GM18526 (cell line): Measurements from ENCODE around the gene CSF3.

Experiments used
- POLR2A ChIP-seq: IDR thresholded peaks from 3 replicates; pipeline ENCODE4 v1.6.1; 2011; ENCODE audit not compliant: insufficient read length; ENCODE audit errors: extremely low read depth

The CSF3 gene, protein sequence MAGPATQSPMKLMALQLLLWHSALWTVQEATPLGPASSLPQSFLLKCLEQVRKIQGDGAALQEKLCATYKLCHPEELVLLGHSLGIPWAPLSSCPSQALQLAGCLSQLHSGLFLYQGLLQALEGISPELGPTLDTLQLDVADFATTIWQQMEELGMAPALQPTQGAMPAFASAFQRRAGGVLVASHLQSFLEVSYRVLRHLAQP

DNA sequence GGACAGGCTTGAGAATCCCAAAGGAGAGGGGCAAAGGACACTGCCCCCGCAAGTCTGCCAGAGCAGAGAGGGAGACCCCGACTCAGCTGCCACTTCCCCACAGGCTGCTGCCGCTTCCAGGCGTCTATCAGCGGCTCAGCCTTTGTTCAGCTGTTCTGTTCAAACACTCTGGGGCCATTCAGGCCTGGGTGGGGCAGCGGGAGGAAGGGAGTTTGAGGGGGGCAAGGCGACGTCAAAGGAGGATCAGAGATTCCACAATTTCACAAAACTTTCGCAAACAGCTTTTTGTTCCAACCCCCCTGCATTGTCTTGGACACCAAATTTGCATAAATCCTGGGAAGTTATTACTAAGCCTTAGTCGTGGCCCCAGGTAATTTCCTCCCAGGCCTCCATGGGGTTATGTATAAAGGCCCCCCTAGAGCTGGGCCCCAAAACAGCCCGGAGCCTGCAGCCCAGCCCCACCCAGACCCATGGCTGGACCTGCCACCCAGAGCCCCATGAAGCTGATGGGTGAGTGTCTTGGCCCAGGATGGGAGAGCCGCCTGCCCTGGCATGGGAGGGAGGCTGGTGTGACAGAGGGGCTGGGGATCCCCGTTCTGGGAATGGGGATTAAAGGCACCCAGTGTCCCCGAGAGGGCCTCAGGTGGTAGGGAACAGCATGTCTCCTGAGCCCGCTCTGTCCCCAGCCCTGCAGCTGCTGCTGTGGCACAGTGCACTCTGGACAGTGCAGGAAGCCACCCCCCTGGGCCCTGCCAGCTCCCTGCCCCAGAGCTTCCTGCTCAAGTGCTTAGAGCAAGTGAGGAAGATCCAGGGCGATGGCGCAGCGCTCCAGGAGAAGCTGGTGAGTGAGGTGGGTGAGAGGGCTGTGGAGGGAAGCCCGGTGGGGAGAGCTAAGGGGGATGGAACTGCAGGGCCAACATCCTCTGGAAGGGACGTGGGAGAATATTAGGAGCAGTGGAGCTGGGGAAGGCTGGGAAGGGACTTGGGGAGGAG is at the start of gene CSF3:
Gene CSF3, plus strand, starts transcription at position 436 of the 993 bp plus-strand sequence. Its CDS starts 35 bp downstream, at position 471.
- no peak for TF ChIP-seq POLR2A

DNA sequence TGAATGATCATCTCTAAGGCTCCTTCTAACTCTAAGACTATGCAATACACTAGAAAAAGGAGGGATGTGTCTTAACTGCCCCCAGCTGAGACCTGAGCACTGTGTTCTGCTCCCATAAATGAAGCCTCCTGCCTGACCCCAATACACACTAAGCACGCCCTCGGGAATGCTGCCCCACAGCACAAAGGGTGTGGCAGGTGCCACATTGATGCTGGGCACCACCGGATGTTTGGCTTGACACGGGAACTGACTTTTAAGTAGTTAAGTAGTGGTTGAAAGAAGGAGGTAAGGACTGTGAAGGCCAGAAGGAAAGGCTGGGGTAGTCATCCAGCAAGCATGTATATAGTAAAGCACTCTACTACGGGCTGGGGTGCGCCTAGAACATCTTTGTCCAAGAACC is 48.5 kb upstream of the CSF3 start:
- TF ChIP-seq POLR2A = no peak

DNA sequence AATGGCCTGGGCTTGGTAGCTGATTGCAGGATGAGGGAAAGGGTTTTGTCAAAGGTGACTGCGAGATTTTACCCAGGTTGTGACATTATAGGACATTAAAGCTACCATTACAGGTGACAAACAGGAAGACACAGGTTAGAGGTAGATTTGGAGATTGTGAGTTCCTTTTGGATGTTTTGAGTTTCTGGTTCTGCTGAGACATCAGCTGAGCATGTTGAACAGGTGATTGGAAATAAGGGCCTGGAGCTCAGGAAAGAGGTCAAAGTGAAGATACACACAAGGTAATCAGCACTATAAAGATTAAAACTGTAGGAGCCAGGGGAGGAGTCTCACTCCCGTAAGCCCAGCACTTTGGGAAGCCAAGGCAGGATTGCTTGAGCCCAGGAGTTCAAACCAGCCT is 46.5 kb upstream of the CSF3 start:
- no peak for TF ChIP-seq POLR2A

DNA sequence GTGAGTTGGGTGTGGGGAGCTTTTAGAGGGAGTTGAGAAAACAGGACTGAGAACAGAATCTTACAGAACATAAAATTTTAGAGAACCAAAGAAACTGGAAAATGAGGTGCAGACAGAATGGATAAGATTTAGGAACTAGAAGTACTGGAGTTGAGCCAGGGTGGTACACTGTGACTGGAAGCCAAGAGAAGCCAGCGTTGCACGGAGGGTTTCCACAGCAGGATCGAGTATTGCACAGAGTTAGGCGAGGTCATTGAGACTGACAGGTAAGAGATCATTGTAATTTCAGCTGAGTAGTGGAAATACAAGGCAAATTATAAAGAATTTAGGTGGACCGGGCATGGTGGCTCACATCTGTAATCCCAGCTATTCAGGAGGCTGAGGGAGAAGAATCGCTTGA is 45.9 kb upstream of the CSF3 start:
- no peak for TF ChIP-seq POLR2A

DNA sequence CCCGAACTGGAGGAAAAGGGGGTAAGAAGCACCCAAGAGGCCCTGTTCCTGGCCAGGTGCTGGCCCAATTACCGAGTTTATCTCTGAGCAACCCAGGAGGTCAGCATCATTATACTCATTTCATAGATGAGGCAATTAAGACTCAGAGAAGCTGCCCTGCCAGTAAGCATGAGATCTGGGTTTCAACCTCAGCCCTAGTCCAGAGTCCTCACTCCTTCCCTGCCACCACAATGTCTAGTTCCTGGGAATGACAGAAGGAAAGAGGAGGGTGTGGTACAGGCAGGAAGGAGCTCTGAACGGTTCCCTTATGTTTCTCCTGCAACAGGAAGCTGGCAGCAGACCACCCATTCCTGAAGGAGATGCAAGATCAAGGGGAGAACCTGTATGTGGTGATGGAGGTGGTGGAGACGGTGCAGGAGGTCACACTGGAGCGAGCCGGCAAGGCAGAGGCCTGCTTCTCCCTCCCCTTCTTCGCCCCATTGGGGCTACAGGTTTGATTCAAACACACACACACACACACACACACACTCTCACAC is 45.0 kb upstream of the CSF3 start:
- TF ChIP-seq POLR2A = no peak

DNA sequence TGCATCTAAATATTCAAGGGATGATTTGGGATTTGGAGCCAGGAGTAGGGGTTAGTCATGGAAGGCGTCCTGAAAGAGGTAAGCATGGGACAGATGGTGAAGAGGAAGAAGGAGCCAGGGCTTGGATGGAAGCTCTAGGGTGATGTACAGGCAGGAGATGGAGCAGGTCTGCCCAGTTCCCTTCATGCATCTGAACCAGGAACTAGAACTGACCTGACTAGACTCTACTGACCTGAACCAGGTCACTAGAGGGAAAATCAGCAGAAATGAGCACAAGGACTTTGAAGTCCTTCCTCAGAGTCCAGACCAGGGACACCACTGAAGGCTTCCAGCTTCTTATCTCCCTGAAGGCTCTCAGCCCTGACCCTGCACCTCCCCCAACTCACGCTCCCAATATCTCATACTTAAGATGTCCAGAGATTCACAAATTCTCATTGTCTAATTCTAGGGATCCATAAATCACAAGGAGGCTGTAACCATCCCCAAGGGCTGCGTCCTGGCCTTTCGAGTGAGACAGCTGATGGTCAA is 44.1 kb upstream of the CSF3 start:
- no peak for TF ChIP-seq POLR2A

DNA sequence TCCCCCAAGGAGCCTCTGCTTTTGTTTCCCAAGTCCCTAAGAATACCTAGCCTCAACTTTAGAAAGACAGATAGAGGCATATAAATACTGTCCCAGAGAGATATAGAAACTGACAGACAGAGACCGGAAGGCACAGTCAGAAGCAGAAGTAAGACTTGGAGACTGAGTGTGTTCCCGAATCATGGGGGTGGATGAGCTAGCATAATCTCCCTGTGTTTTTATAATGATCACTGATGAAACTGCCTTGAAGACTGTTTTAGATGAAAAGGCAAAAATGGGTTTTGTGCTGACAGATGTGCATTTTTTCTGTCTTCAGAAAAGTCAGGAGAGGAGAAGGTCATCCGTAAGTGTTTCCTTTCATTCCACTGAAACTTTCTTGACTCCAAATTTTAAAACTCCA is 43.0 kb upstream of the CSF3 start:
- TF ChIP-seq POLR2A = no peak

DNA sequence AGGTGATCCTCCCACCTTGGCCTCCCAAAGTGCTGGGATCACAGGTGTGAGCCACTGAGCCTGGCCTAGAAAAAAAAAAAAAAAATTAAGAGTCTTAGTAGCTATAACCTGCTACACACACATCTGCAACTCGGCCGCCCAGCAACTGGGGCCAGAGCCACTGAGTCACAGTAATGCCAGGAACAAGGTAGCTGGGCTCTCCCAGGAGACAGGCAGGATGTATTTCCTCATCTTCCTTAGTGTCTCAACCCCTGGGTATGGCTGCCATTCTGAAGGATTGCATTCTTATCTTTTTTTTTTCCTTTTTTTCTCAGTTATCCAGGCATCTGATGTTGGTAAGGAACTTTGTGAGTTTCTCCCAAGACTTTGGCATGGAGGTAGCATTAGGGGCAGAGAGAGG is 41.7 kb upstream of the CSF3 start:
- no peak for TF ChIP-seq POLR2A

DNA sequence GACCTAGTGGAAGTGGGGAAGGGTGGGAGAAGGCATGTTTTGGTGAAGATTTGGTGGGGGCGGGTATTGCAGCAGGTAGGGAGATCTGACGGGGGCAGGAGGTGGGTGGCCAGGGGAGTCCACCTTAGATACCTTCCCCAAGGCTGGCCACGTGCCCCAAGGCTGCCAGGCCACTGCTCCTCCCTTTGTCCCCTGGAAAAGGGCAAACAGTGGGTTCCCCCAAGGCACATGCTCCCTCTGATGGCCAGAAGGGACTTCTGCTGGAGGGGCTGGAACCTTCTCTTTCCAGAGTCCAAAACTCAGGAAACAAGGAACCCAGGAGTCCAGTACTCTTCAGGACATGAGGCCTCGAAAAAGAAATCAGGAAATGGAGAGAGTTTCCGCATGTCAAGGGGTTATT is 40.8 kb upstream of the CSF3 start:
- no peak for TF ChIP-seq POLR2A

DNA sequence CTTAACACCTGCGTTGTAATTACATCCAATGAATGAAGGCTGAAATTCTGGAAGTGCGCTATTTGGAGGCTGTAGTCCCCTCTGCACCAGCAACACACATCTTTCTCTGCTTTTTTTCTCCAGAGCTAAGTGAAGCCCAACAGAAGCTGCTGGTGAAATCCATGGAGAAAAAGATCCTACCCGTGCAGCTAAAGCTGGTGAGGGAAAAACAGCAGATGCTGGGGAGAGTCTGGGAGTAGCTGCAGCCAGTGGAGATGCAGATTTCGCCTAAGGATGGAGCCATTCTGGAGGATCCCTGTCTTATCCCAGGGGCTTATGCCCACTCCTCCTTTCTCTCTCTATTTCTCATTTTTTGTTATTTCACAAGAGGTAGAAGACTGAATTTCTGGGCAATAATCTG is 39.4 kb upstream of the CSF3 start:
- TF ChIP-seq POLR2A = no peak

DNA sequence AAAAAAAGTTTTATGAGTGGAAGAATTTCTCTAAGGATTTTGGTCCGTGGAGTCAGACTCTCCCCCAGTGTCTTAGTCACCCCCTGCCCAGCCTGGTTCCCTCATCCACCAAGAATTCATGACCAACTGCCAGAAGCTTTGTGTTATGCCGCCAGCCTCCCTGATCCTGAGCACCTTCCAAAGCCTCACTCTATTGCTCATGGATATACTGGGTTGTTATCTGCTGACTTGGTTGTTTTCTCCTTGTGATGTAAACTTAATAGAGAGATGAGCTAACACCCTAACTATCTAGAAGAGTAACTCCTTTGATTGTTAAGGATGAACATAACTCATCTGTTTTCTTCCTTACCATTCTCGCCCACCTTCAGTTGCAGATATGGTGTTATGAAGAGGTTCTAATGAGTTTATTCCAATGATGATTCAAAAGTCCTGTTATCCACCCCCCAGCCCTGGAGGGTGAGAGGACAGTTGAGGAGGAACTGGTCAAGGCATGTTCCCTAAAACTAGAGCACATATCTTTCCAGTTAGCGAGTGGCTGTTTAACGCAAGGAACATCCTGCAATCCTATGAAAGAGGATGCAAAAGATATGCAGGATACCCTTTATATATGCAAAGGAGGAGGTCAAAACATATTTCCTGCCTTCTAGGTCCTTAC is 36.1 kb upstream of the CSF3 start:
- TF ChIP-seq POLR2A = no peak

DNA sequence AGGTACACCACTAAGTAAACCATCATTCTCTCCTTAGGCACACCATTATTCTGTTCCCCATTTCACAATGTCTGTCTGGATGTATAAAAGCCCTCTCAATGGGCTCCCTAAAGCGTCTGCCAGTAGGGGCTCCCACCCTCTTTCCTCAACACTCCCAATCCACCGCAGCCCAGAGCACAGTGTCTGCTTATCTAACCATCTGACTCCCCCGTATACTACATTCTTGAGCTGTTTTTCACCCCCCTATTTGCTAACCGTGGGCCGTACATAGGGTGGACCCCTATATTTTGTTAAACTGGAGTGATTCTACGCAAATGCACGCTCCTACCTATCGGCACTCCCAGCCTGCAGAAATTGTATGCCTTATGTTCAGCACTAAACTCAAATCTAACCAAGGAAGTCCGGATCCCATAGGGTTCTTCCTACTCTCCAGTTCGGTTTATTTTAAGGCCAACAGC is 35.3 kb upstream of the CSF3 start:
- no peak for TF ChIP-seq POLR2A

DNA sequence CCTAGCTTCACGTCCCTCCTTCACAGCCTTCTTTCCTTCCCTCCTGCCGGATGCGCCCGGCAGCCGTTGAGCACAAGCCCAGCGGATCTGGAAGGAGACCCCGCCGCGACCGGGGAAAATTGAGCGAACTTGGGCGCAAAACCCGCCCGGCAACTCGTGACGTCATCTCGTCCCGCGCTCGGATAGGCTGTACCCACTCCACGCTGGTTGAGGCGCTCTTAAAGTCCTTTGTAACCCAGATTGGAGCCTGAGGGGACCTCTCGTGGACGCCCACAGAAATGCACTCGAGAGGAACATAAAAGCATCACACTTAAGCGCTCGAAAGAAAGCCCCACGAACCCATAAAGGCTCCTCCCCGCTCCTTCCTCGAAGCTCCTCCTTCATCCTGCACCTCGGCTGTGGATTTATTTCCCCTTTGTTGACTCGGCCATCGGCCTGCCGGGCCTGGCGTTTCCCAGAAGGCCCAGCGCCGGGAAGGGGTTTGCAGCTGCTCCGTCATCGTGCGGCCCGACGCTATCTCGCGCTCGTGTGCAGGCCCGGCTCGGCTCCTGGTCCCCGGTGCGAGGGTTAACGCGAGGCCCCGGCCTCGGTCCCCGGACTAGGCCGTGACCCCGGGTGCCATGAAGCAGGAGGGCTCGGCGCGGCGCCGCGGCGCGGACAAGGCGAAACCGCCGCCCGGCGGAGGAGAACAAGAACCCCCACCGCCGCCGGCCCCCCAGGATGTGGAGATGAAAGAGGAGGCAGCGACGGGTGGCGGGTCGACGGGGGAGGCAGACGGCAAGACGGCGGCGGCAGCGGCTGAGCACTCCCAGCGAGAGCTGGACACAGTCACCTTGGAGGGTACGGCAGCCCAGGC is 34.7 kb upstream of the CSF3 start, which contains the start of gene PSMD3:
Gene PSMD3, plus strand, starts transcription at position 457 of the 856 bp plus-strand sequence. Its CDS starts 164 bp downstream, at position 621.
- peak; percentile 63 for TF ChIP-seq POLR2A

DNA sequence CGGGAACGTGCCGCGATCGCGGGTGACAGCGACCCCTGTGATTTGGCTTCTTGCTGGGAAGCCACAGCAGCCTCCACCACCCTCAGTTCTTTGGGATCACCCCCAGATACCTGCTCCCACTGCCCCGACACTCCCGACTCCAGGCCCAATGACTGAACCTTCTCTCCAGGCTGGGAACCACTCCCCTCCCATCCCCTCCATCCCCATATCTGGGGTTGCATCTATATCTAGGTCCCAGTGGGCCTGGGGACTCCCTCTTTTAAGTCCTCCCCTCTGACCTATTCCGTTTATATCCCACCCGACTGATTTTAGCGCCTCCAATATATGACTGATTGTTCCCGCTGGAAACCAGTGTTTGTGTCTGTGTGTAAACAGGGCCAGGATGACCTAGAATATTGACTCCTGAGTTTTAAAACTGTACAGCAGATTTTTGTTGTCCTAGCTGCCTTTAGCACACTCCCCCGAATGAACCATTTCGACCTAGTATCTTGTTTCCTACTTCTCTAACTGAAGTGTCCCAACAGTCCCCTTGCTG is 34.0 kb upstream of the CSF3 start:
- no peak for TF ChIP-seq POLR2A

DNA sequence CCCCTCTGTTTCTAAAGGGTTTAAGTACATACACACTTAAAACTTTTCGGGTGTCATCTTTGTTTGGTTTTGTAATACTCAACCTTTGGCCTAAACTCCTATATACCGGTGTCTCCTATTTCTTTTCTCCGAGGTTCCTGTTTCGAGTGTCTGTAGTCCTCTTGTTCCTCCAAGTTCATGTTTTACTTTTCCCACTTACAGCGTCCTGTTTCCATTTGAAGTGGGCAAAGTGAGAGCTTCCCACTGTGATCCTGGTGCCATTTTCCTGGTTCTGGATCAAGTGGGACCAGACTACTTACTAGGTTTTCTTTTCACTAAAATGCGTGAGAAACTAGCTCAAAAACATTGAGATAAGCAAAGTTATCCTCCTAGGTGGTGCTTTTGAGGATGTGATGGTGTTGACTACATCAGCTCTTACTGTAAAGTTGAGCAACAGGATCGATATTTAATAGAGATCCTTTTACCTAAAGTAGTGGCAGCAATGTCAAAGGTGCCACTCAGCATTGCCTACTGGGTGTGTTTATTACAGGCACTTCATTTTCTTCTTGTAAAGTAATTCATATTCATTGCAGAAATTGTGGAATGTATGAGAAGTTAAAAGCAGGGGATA is 33.4 kb upstream of the CSF3 start:
- no peak for TF ChIP-seq POLR2A
